GM12878 (cell line): Measurements from ENCODE around the gene EHD2. TPM values are rescaled to one million over a fixed set of nuclear protein-coding genes. Genes with fewer than 3 reads are reported as not detected.

Experiments
- EED ChIP-seq: sonication (generic); IDR thresholded peaks from 2 replicates; pipeline ENCODE4 v1.6.1; 2016; ENCODE audit warnings: antibody characterized with exemption, low read depth
- EP300 ChIP-seq, 2 experiments: fragments of 150-350 bp in 1 of 2; IDR thresholded peaks; 2 replicates each; pipeline ENCODE4 v1.6.1; 2011 to 2012; ENCODE audit warnings: low read depth in 2 of 2, low read length in 2 of 2, borderline replicate concordance in 1 of 2, improper control_type of control experiment in 1 of 2, inconsistent platforms in 1 of 2; ENCODE audit not compliant: control insufficient read depth in 1 of 2
- ESRRA ChIP-seq: IDR thresholded peaks from 2 replicates; pipeline ENCODE4 v1.6.1; 2012; ENCODE audit warnings: mild to moderate bottlenecking, low read length, improper control_type of control experiment
- FOS ChIP-seq: IDR thresholded peaks from 3 replicates; pipeline ENCODE4 v1.6.1; 2011; ENCODE audit warnings: borderline replicate concordance; ENCODE audit not compliant: insufficient read length; ENCODE audit errors: extremely low read depth
- HCFC1 ChIP-seq: fragments of 150-350 bp; IDR thresholded peaks from 2 replicates; pipeline ENCODE4 v1.6.1; 2014; ENCODE audit warnings: low read length
- IKZF2 ChIP-seq, 2 experiments: fragments of 450-650 bp; IDR thresholded peaks; 2 replicates each; pipeline ENCODE4 v1.6.1; 2017; ENCODE audit warnings: mild to moderate bottlenecking in 2 of 2, moderate library complexity in 2 of 2
- KLF5 ChIP-seq: fragments of 450-650 bp; IDR thresholded peaks from 2 replicates; pipeline ENCODE4 v1.6.1; 2014; ENCODE audit warnings: mild to moderate bottlenecking; ENCODE audit not compliant: partially characterized antibody
- MTA3 ChIP-seq: IDR thresholded peaks from 2 replicates; pipeline ENCODE4 v1.6.1; 2012; ENCODE audit warnings: low read length, inconsistent platforms, borderline replicate concordance
- MYB ChIP-seq: fragments of 150-350 bp; IDR thresholded peaks from 2 replicates; pipeline ENCODE4 v1.6.1; 2014; ENCODE audit warnings: mild to moderate bottlenecking, low read depth, low read length, borderline replicate concordance
- NFYA ChIP-seq: IDR thresholded peaks from 2 replicates; pipeline ENCODE4 v1.6.1; 2011; ENCODE audit warnings: low read depth, mild to moderate bottlenecking, low read length, improper control_type of control experiment, borderline replicate concordance
- NR2F1 ChIP-seq: fragments of 450-650 bp; conservative IDR thresholded peaks from 2 replicates; pipeline ENCODE4 v1.6.1; 2017; ENCODE audit warnings: mild to moderate bottlenecking
- STAT3 ChIP-seq: IDR thresholded peaks from 2 replicates; pipeline ENCODE4 v1.6.1; 2011; ENCODE audit warnings: low read depth, low read length, improper control_type of control experiment
- TCF3 ChIP-seq: IDR thresholded peaks from 2 replicates; pipeline ENCODE4 v1.6.1; 2012; ENCODE audit warnings: low read depth, mild to moderate bottlenecking, low read length, borderline replicate concordance; ENCODE audit not compliant: insufficient read depth
- ZNF622 ChIP-seq: fragments of 450-650 bp; IDR thresholded peaks from 2 replicates; pipeline ENCODE4 v1.6.1; 2017; ENCODE audit warnings: mild to moderate bottlenecking, inconsistent platforms
- ZSCAN29 ChIP-seq: fragments of 450-650 bp; IDR thresholded peaks from 2 replicates; pipeline ENCODE4 v1.6.1; 2017; ENCODE audit warnings: mild to moderate bottlenecking, moderate library complexity
- polyA plus RNA-seq, 11 experiments: library from polyadenylated mRNA; depleted of rRNA in 4 of 11; unstranded in 6 of 11; stranded (reverse) in 5 of 11; fragments of >200 nt; fragmentation: Nextera tagmentation in 4 of 11; fragmentation: Illumina TruSeq in 1 of 11; extraction: Ambion mirVana in 4 of 11; extraction: Trizol in 1 of 11; gene quantifications; 1 replicate in 1 of 11; 2 replicates in 10 of 11; pipeline versions ENCODE4 v1.2.1 to v1.2.3, GENCODE V29; 2011 to 2016; ENCODE audit warnings: inconsistent platforms in 2 of 11, missing spikeins in 2 of 11, low read depth in 1 of 11
- total RNA-seq, 4 experiments: library from RNA; depleted of rRNA in 3 of 4; stranded (reverse); fragments of >200 nt in 3 of 4; fragmentation: Illumina TruSeq in 1 of 4; extraction: Trizol in 1 of 4; gene quantifications; 2 replicates each; pipeline versions ENCODE4 v1.2.1 to v1.2.3, GENCODE V29; 2013 to 2021
- TF ChIP-seq, protein P1 (sequence below): fragments of 450-650 bp; IDR thresholded peaks from 2 replicates; pipeline ENCODE4 v1.6.1; 2014; ENCODE audit warnings: mild to moderate bottlenecking
- TF ChIP-seq, protein P2 (sequence below): fragments of 450-650 bp; conservative IDR thresholded peaks from 2 replicates; pipeline ENCODE4 v1.6.1; 2017; ENCODE audit warnings: mild to moderate bottlenecking, moderate library complexity
- TF ChIP-seq, protein P3 (sequence below): fragments of 450-650 bp; IDR thresholded peaks from 2 replicates; pipeline ENCODE4 v1.6.1; 2017; ENCODE audit warnings: borderline replicate concordance
- TF ChIP-seq, protein P4 (sequence below): IDR thresholded peaks from 2 replicates; pipeline ENCODE4 v1.6.1; 2011; ENCODE audit warnings: mild to moderate bottlenecking, low read depth, low read length, moderate library complexity; ENCODE audit not compliant: insufficient replicate concordance
- TF ChIP-seq, protein P5 (sequence below): fragments of 450-650 bp; IDR thresholded peaks from 2 replicates; pipeline ENCODE4 v1.6.1; 2017; ENCODE audit warnings: mild to moderate bottlenecking, low read depth, inconsistent platforms; ENCODE audit not compliant: poor library complexity, severe bottlenecking

EHD2 gene
- total and polyA plus RNA-seq, 10 of the 15 experiments (the other 5 are each of a cell fraction or from before 2014, with no cell fraction given): 0.12 to 0.24 (median 0.23) TPM; not detected in 7

DNA sequence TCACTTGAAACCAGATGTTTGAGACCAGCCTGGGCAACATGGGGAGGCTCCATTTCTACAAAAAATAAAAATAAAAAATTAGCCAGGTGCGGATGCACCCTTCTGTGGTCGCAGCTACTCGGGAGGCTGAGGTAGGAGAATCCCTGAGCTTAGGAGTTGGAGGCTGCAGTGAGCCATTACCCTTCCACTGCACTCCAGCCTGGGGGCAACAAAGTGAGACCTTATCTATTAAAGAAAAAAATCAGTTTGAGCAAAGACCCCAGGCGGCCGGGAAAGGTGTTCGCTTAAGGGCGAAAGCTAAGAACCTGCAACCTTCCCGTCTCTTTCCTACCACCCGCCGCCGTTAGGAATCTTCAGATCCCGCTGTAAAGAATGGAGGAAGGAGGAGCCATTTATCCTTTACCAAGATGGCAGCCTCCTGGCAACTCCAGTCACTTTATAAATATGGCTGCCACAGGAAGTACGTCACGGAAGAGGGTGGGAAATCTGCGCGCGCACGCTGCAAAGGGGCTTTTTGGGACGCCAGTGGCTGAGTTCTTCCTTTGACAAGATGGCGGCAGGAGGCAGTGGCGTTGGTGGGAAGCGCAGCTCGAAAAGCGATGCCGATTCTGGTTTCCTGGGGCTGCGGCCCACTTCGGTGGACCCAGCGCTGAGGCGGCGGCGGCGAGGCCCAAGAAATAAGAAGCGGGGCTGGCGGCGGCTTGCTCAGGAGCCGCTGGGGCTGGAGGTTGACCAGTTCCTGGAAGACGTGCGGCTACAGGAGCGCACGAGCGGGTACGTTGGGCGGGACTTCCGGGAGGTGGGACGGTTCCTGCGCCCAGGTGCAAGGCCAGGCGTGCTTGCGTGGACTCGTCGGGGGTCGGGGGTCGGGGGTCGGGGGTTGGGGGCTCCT, 32.0 kb downstream of the EHD2 start, which contains the start of gene NOP53 (continued):
- TF ChIP-seq, protein P1, sequence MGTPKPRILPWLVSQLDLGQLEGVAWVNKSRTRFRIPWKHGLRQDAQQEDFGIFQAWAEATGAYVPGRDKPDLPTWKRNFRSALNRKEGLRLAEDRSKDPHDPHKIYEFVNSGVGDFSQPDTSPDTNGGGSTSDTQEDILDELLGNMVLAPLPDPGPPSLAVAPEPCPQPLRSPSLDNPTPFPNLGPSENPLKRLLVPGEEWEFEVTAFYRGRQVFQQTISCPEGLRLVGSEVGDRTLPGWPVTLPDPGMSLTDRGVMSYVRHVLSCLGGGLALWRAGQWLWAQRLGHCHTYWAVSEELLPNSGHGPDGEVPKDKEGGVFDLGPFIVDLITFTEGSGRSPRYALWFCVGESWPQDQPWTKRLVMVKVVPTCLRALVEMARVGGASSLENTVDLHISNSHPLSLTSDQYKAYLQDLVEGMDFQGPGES: no peak
- TF ChIP-seq NFYA: no peak
- TF ChIP-seq KLF5: peak; percentile 75
- TF ChIP-seq, protein P2, sequence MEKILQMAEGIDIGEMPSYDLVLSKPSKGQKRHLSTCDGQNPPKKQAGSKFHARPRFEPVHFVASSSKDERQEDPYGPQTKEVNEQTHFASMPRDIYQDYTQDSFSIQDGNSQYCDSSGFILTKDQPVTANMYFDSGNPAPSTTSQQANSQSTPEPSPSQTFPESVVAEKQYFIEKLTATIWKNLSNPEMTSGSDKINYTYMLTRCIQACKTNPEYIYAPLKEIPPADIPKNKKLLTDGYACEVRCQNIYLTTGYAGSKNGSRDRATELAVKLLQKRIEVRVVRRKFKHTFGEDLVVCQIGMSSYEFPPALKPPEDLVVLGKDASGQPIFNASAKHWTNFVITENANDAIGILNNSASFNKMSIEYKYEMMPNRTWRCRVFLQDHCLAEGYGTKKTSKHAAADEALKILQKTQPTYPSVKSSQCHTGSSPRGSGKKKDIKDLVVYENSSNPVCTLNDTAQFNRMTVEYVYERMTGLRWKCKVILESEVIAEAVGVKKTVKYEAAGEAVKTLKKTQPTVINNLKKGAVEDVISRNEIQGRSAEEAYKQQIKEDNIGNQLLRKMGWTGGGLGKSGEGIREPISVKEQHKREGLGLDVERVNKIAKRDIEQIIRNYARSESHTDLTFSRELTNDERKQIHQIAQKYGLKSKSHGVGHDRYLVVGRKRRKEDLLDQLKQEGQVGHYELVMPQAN: 0 out of 2 replicates have a peak, but pooled peaks have one; percentile 51
- TF ChIP-seq EP300 (IDR thresholded peaks at IDR 0.05; ENCODE audit: borderline replicate concordance in 1 of 2, control insufficient read depth in 1 of 2, low read depth in 2 of 2, low read length in 2 of 2): no peak
- TF ChIP-seq EED: no peak
- no peak for TF ChIP-seq NR2F1
- TF ChIP-seq FOS: no peak
- TF ChIP-seq ZNF622: no peak
- TF ChIP-seq, protein P3, sequence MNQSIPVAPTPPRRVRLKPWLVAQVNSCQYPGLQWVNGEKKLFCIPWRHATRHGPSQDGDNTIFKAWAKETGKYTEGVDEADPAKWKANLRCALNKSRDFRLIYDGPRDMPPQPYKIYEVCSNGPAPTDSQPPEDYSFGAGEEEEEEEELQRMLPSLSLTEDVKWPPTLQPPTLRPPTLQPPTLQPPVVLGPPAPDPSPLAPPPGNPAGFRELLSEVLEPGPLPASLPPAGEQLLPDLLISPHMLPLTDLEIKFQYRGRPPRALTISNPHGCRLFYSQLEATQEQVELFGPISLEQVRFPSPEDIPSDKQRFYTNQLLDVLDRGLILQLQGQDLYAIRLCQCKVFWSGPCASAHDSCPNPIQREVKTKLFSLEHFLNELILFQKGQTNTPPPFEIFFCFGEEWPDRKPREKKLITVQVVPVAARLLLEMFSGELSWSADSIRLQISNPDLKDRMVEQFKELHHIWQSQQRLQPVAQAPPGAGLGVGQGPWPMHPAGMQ: no peak
- TF ChIP-seq MYB: no peak
- TF ChIP-seq TCF3: no peak
- TF ChIP-seq, protein P4, sequence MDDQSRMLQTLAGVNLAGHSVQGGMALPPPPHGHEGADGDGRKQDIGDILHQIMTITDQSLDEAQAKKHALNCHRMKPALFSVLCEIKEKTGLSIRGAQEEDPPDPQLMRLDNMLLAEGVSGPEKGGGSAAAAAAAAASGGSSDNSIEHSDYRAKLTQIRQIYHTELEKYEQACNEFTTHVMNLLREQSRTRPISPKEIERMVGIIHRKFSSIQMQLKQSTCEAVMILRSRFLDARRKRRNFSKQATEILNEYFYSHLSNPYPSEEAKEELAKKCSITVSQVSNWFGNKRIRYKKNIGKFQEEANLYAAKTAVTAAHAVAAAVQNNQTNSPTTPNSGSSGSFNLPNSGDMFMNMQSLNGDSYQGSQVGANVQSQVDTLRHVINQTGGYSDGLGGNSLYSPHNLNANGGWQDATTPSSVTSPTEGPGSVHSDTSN: peak; percentile 18
- TF ChIP-seq ESRRA: no peak
- TF ChIP-seq MTA3: no peak
- no peak for TF ChIP-seq STAT3
- TF ChIP-seq, protein P5, sequence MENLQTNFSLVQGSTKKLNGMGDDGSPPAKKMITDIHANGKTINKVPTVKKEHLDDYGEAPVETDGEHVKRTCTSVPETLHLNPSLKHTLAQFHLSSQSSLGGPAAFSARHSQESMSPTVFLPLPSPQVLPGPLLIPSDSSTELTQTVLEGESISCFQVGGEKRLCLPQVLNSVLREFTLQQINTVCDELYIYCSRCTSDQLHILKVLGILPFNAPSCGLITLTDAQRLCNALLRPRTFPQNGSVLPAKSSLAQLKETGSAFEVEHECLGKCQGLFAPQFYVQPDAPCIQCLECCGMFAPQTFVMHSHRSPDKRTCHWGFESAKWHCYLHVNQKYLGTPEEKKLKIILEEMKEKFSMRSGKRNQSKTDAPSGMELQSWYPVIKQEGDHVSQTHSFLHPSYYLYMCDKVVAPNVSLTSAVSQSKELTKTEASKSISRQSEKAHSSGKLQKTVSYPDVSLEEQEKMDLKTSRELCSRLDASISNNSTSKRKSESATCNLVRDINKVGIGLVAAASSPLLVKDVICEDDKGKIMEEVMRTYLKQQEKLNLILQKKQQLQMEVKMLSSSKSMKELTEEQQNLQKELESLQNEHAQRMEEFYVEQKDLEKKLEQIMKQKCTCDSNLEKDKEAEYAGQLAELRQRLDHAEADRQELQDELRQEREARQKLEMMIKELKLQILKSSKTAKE: no peak
- TF ChIP-seq IKZF2 (IDR thresholded peaks at IDR 0.05): peak in 1 of 2 experiments; percentile 49; a peak in 1 of 4 replicates
- TF ChIP-seq HCFC1: peak; percentile 91
- no peak for TF ChIP-seq ZSCAN29
